ENCODE measurements around the gene TMPRSS6. TPM values are rescaled to one million over a fixed set of nuclear protein-coding genes. Genes with fewer than 3 reads are reported as not detected.

The TMPRSS6 gene
- total and polyA plus RNA-seq, 4 donors, result 0.09 to 1.0 (median 0.69) TPM

DNA sequence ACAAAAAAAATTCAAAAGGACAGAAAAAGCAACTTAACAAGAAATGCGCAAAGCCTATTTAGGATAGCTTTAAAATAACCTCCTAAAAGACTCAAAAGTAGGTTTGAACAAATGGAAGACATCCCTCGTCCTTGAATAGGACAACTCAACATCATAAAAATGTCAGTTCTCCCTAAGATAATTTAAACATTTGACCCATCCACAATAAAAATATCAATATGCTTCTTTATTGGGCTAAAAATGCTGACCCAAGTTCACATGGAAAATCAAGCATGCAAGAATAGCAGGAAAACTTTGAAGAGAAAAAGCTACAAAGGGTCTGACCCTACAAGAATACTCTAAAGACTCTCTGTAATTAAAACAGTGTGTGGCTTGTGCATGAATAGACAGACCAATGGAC, 70.0 kb downstream of the TMPRSS6 start:
- peaks cover 0 to 4% (median 0%) of the 10 kb centered on the region in 5 donors for H3K4me1 ChIP-seq (ENCODE audit: control insufficient read depth in 5 of 5, insufficient read depth in 5 of 5, low read length in 5 of 5)
- no peak overlapping the region for H3K27ac ChIP-seq (ENCODE audit: low read depth in 1 of 2, low read length in 1 of 2)
- WGBS, 2 donors, result 94% methylated on average over 2 of the region's 2 CpGs
- TF ChIP-seq, protein P1, sequence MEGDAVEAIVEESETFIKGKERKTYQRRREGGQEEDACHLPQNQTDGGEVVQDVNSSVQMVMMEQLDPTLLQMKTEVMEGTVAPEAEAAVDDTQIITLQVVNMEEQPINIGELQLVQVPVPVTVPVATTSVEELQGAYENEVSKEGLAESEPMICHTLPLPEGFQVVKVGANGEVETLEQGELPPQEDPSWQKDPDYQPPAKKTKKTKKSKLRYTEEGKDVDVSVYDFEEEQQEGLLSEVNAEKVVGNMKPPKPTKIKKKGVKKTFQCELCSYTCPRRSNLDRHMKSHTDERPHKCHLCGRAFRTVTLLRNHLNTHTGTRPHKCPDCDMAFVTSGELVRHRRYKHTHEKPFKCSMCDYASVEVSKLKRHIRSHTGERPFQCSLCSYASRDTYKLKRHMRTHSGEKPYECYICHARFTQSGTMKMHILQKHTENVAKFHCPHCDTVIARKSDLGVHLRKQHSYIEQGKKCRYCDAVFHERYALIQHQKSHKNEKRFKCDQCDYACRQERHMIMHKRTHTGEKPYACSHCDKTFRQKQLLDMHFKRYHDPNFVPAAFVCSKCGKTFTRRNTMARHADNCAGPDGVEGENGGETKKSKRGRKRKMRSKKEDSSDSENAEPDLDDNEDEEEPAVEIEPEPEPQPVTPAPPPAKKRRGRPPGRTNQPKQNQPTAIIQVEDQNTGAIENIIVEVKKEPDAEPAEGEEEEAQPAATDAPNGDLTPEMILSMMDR (IDR thresholded peaks at IDR 0.05; ENCODE audit: control extremely low read depth, extremely low read depth), result no peak
- no peak for ATAC-seq (ENCODE audit: insufficient read depth, low FRiP score)
- DNase-seq, result no peak
- H3K9me3 ChIP-seq (ENCODE audit: control insufficient read depth in 4 of 4, insufficient read depth in 3 of 4, low read length in 3 of 4), result no peaks in the 10 kb centered on the region
- no peak overlapping the region for H3K9ac ChIP-seq (ENCODE audit: insufficient read depth in 1 of 2, low read length in 2 of 2)
- H3K27me3 ChIP-seq (ENCODE audit: control insufficient read depth in 3 of 3, insufficient read depth in 3 of 3, low read length in 2 of 3), result no peaks in the 10 kb centered on the region
- H3K4me3 ChIP-seq, result no peak overlapping the region
- H3K36me3 ChIP-seq (ENCODE audit: control insufficient read depth in 4 of 4, insufficient read depth in 4 of 4, low read length in 4 of 4), result no peaks in the 10 kb centered on the region

DNA sequence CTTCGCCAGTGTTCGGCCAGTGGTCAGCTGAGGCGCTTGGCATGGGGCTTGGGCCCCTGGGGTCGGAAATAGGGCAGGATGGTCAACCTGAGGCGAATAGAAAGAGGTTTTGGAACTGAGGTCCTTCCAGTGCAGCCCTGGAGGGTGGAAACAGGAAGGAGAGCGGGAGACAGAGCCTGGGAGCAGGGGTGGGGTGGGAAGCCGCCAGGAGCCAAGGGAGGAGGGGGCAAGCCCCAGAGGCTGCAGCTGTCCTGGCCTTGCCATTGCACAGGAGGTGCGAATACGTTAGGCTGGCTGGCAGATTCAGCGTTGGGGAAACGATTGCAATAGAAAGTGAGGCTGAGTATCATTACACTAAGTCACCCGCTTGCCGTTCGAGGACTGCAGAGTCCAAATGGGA, 71.8 kb downstream of the TMPRSS6 start:
- no peak overlapping the region for H3K4me3 ChIP-seq
- H3K4me1 ChIP-seq (ENCODE audit: control insufficient read depth in 5 of 5, insufficient read depth in 5 of 5, low read length in 5 of 5), result peaks cover 0 to 6% (median 0%) of the 10 kb centered on the region in 5 donors
- H3K36me3 ChIP-seq (ENCODE audit: control insufficient read depth in 4 of 4, insufficient read depth in 4 of 4, low read length in 4 of 4), result no peaks in the 10 kb centered on the region
- DNase-seq (no peak), ATAC-seq (ENCODE audit: insufficient read depth, low FRiP score) (no peak)
- no peaks in the 10 kb centered on the region for H3K9me3 ChIP-seq (ENCODE audit: control insufficient read depth in 4 of 4, insufficient read depth in 3 of 4, low read length in 3 of 4)
- no peak overlapping the region for H3K9ac ChIP-seq (ENCODE audit: insufficient read depth in 1 of 2, low read length in 2 of 2)
- WGBS, 2 donors, result 59 to 60% methylated on average over 14 of the region's 14 CpGs
- no peak overlapping the region for H3K27ac ChIP-seq (ENCODE audit: low read depth in 1 of 2, low read length in 1 of 2)
- TF ChIP-seq, protein P1 (IDR thresholded peaks at IDR 0.05; ENCODE audit: control extremely low read depth, extremely low read depth), result no peak
- no peaks in the 10 kb centered on the region for H3K27me3 ChIP-seq (ENCODE audit: control insufficient read depth in 3 of 3, insufficient read depth in 3 of 3, low read length in 2 of 3)

DNA sequence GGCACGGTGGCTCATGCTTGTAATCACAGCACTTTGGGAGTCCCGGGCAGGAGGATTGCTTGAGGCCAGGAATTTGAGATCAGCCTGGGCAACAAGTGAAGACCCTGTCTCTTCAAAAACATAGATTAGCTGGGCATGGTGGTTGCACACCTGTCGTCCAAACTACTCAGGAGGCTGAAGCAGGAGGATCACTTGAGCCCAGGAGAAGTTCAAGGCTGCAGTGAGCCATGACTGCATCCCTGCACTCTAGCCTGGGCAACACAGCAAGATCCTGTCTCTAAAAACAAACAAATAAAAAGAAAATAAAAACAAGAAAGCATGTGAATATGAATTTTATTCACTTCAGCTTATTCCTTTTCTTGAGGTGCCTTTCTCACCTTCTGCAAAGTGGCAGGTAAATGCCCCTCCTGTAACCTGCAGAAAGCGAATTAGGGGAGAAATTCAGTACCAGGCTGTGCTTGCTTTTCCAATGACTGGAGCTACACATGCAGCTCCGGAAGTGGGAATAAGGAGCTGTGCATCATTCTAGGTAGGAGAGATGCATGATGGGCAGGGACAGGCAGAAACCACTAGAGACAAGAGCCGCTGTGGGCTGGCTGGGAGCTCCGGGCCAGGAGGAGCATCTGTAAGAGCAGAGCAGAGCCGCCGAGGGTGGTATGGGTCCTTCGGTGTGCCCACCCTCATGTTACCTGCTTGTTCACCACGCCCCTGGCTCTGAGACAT, 72.7 kb downstream of the TMPRSS6 start:
- no peaks in the 10 kb centered on the region for H3K9me3 ChIP-seq (ENCODE audit: control insufficient read depth in 4 of 4, insufficient read depth in 3 of 4, low read length in 3 of 4)
- H3K4me1 ChIP-seq (ENCODE audit: control insufficient read depth in 5 of 5, insufficient read depth in 5 of 5, low read length in 5 of 5), result peaks cover 0 to 6% (median 0%) of the 10 kb centered on the region in 5 donors
- TF ChIP-seq, protein P1 (IDR thresholded peaks at IDR 0.05; ENCODE audit: control extremely low read depth, extremely low read depth), result no peak
- no peak overlapping the region for H3K4me3 ChIP-seq
- WGBS, 2 donors, result 76 to 77% methylated on average over 11 of the region's 11 CpGs
- DNase-seq, result no peak
- H3K9ac ChIP-seq (ENCODE audit: insufficient read depth in 1 of 2, low read length in 2 of 2), result no peak overlapping the region
- ATAC-seq (ENCODE audit: insufficient read depth, low FRiP score), result no peak
- H3K27ac ChIP-seq (ENCODE audit: low read depth in 1 of 2, low read length in 1 of 2), result no peak overlapping the region
- no peaks in the 10 kb centered on the region for H3K36me3 ChIP-seq (ENCODE audit: control insufficient read depth in 4 of 4, insufficient read depth in 4 of 4, low read length in 4 of 4)
- H3K27me3 ChIP-seq (ENCODE audit: control insufficient read depth in 3 of 3, insufficient read depth in 3 of 3, low read length in 2 of 3), result no peaks in the 10 kb centered on the region
